MCF 10A (cell line): ENCODE data around the gene KIFBP. TPM values are rescaled to one million over a fixed set of nuclear protein-coding genes. Genes with fewer than 3 reads are reported as not detected.
A peak's percentile ranks its signal among the peaks of the same experiment; 100 is the strongest.
"Not testable (repeated sequence)": the region's sequence is repeated elsewhere in the genome, so short reads cannot be mapped to it uniquely, and the experiment has no call there.

Source experiments
- BruUV-seq: library from RNA; stranded (reverse); fragments of 400-500 nt; replicated peaks from 2 replicates; lab custom pipeline; 2021; lab: Mats Ljungman, UMichigan
- CTCF ChIA-PET: fragments of 300-600 bp; sonication (Branson Sonifier 250); formaldehyde crosslinking; extraction: SDS; loops from one replicate; lab custom pipeline; 2021; ENCODE audit warnings: antibody characterized with exemption, inconsistent platforms; lab: Yijun Ruan, JAX
- POLR2A ChIA-PET: fragments of 300-600, 350-650 bp; sonication (Branson Sonifier 250); formaldehyde crosslinking; extraction: SDS; loops from one replicate; lab custom pipeline; 2020; ENCODE audit warnings: antibody characterized with exemption, inconsistent platforms; lab: Yijun Ruan, JAX
- DNase-seq: peaks from one replicate; pipeline ENCODE4 v3.0.0-alpha.2; 2018; ENCODE audit not compliant: unreplicated experiment
- H3K27ac Mint-ChIP-seq: one replicate; pipeline ENCODE4 v1.8.0; 2022; ENCODE audit warnings: mild to moderate bottlenecking, low read depth, mixed read lengths; ENCODE audit not compliant: unreplicated experiment
- H3K27me3 Mint-ChIP-seq: one replicate; pipeline ENCODE4 v1.8.0; 2022; ENCODE audit warnings: mixed read lengths; ENCODE audit not compliant: insufficient read depth, unreplicated experiment
- H3K36me3 Mint-ChIP-seq: one replicate; pipeline ENCODE4 v1.8.0; 2022; ENCODE audit warnings: mild to moderate bottlenecking, moderate library complexity, mixed read lengths; ENCODE audit not compliant: insufficient read depth, unreplicated experiment
- H3K4me1 Mint-ChIP-seq: one replicate; pipeline ENCODE4 v1.8.0; 2022; ENCODE audit warnings: mixed read lengths; ENCODE audit not compliant: insufficient read depth, unreplicated experiment
- H3K4me3 Mint-ChIP-seq: one replicate; pipeline ENCODE4 v1.8.0; 2022; ENCODE audit warnings: mild to moderate bottlenecking, moderate library complexity, mixed read lengths; ENCODE audit not compliant: unreplicated experiment
- H3K9me3 Mint-ChIP-seq: one replicate; pipeline ENCODE4 v1.8.0; 2022; ENCODE audit warnings: mixed read lengths; ENCODE audit not compliant: unreplicated experiment
- intact Hi-C: fragments of 100-400 bp; cut with micrococcal nuclease; formaldehyde crosslinking; loops from 2 replicates; pipeline ENCODE4 v1.14.1; 2022
- total RNA-seq: library from RNA; stranded (reverse); gene quantifications from 2 replicates; pipeline ENCODE4 v1.2.3, GENCODE V29; 2022
- TF ChIP-seq, protein P1 (sequence below): fragments of 200-600 bp; IDR thresholded peaks from one replicate; pipeline ENCODE4 v1.8.0; 2022; ENCODE audit warnings: antibody characterized with exemption, mild to moderate bottlenecking; ENCODE audit not compliant: unreplicated experiment

Gene KIFBP
- total RNA-seq, 1 experiment from 2014 or later = 20.9 TPM

DNA sequence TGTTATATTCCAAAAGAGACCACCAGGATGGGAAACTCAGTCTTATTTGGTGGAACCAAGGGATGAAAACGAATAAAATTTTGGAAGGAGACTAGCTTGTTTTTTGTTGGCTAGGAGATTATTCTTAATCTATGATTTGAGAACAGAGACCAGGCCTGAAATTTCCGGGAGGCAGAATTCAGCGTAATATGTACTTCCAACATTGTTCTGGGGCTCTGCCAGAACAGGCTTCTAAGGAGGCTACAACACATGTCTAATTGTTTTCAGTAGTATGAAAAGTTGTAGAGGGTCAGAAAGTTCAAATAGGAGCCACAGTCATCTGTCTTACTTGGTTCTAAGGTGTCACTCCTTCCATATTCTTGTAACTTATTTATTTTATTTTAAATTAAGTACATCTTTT lies 30.9 kb upstream of the KIFBP start:
- ChIA-PET CTCF (interaction anchor here (0.6 kb wide), 1 partner anchor 17 kb away, joined by 3 read pairs; no protein-coding TSS in a partner anchor), POLR2A (interaction anchor here (0.5 to 4.9 kb wide), 13 partner anchors 9 to 1189 kb away, joined by 3 to 38 read pairs (median 4); partner anchors contain the start of genes DDX50, KIFBP and TYSND1)
- H3K27ac Mint-ChIP-seq = peak overlapping the region; percentile 100
- BruUV-seq = no TSS peak
- intact Hi-C loops = no loop called here
- TF ChIP-seq, protein P1, sequence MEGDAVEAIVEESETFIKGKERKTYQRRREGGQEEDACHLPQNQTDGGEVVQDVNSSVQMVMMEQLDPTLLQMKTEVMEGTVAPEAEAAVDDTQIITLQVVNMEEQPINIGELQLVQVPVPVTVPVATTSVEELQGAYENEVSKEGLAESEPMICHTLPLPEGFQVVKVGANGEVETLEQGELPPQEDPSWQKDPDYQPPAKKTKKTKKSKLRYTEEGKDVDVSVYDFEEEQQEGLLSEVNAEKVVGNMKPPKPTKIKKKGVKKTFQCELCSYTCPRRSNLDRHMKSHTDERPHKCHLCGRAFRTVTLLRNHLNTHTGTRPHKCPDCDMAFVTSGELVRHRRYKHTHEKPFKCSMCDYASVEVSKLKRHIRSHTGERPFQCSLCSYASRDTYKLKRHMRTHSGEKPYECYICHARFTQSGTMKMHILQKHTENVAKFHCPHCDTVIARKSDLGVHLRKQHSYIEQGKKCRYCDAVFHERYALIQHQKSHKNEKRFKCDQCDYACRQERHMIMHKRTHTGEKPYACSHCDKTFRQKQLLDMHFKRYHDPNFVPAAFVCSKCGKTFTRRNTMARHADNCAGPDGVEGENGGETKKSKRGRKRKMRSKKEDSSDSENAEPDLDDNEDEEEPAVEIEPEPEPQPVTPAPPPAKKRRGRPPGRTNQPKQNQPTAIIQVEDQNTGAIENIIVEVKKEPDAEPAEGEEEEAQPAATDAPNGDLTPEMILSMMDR = no peak
- peaks cover 8% of the 10 kb centered on the region for H3K4me1 Mint-ChIP-seq
- H3K4me3 Mint-ChIP-seq = peak overlapping the region; percentile 100
- no peaks in the 10 kb centered on the region for H3K9me3 Mint-ChIP-seq
- no peaks in the 10 kb centered on the region for H3K27me3 Mint-ChIP-seq
- H3K36me3 Mint-ChIP-seq = peaks cover 60% of the 10 kb centered on the region
- DNase-seq = peak; percentile 27

DNA sequence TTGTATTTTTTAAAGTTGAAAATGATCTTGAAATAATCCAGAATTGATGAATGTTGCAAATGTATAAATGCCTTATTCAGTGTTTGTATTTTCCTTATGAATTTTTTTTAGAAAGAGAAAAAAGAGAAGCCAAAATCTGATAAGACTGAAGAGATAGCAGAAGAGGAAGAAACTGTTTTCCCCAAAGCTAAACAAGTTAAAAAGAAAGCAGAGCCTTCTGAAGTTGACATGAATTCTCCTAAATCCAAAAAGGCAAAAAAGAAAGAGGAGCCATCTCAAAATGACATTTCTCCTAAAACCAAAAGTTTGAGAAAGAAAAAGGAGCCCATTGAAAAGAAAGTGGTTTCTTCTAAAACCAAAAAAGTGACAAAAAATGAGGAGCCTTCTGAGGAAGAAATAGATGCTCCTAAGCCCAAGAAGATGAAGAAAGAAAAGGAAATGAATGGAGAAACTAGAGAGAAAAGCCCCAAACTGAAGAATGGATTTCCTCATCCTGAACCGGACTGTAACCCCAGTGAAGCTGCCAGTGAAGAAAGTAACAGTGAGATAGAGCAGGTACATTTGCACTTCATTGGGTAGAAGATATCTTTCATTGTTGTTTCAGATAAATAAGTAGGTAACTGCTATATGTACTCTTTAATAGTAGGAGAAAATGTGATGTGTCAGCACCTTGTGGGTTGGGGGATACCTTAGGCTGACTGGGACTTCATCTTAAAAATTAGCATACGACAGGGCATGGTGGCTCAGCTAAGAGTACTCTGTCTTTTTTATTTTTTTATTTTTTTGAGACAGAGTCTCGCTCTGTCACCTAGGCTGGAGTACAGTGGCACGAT lies 28.7 kb upstream of the KIFBP start:
- ChIA-PET CTCF (interaction anchor here (0.6 to 0.7 kb wide), 3 partner anchors 10 to 488 kb away, joined by 3 to 4 read pairs (median 3); no protein-coding TSS in a partner anchor), POLR2A (interaction anchor here (0.9 to 4.9 kb wide), 4 partner anchors 10 to 29 kb away, joined by 3 to 38 read pairs (median 4); partner anchors contain the start of gene KIFBP)
- Mint-ChIP-seq H3K27me3 (no peaks in the 10 kb centered on the region), H3K9me3 (no peaks in the 10 kb centered on the region), H3K36me3 (peaks cover 83% of the 10 kb centered on the region), H3K4me3 (no peak overlapping the region), H3K27ac (peak overlapping the region; percentile 32), H3K4me1 (peaks cover 8% of the 10 kb centered on the region)
- intact Hi-C loops = no loop called here
- TF ChIP-seq, protein P1 = no peak
- no TSS peak for BruUV-seq
- no peak for DNase-seq

DNA sequence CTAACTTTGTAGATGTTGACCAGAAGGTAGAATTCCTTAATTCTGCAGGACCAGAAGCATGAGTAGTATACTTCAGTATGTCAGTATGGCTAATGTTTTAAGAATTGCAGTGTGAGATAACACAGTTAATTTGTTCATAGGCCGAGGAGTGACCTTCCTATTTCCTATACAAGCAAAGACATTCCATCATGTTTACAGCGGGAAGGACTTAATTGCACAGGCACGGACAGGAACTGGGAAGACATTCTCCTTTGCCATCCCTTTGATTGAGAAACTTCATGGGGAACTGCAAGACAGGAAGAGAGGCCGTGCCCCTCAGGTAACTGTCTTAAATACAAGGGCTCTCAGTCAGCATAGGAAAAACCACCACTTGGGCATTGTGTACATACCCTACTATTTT lies 25.5 kb upstream of the KIFBP start:
- no peak overlapping the region for H3K4me3 Mint-ChIP-seq
- intact Hi-C loops = no loop called here
- H3K36me3 Mint-ChIP-seq = peaks cover 93% of the 10 kb centered on the region
- H3K4me1 Mint-ChIP-seq = peaks cover 8% of the 10 kb centered on the region
- no peak overlapping the region for H3K27ac Mint-ChIP-seq
- BruUV-seq = no TSS peak
- no peaks in the 10 kb centered on the region for H3K9me3 Mint-ChIP-seq
- TF ChIP-seq, protein P1 = no peak
- ChIA-PET POLR2A (no interaction called here), CTCF (no interaction called here)
- no peaks in the 10 kb centered on the region for H3K27me3 Mint-ChIP-seq
- no peak for DNase-seq

DNA sequence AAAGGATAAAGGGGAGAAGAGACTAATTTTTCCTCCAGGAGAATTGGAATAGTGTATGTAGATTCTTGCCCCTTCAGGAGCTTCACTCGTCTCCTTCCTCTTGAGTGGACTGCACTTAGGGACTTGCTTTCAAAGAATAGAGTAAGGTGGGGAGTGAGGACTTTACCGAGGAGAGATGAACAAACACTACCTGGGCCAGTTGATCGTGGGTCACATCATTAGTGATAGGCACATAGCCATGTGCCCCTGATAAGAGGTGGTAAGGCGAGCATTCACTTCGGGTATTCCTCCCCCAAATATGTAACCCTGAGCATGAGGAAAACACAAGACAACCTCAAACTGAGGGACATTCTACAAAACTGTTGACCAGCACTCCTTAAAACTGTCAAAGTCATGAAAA lies 14.6 kb upstream of the KIFBP start:
- no peak overlapping the region for H3K4me3 Mint-ChIP-seq
- no peak for DNase-seq
- H3K4me1 Mint-ChIP-seq = peaks cover 3% of the 10 kb centered on the region
- TF ChIP-seq, protein P1 = no peak
- peaks cover 99% of the 10 kb centered on the region for H3K36me3 Mint-ChIP-seq
- no peaks in the 10 kb centered on the region for H3K27me3 Mint-ChIP-seq
- ChIA-PET POLR2A (interaction anchor here (0.9 to 1.3 kb wide), 4 partner anchors 10 to 18 kb away, joined by 3 to 5 read pairs (median 4); partner anchors contain the start of gene DDX21), CTCF (no interaction called here)
- no TSS peak for BruUV-seq
- intact Hi-C loops = no loop called here
- no peaks in the 10 kb centered on the region for H3K9me3 Mint-ChIP-seq
- peak overlapping the region; percentile 46 for H3K27ac Mint-ChIP-seq

DNA sequence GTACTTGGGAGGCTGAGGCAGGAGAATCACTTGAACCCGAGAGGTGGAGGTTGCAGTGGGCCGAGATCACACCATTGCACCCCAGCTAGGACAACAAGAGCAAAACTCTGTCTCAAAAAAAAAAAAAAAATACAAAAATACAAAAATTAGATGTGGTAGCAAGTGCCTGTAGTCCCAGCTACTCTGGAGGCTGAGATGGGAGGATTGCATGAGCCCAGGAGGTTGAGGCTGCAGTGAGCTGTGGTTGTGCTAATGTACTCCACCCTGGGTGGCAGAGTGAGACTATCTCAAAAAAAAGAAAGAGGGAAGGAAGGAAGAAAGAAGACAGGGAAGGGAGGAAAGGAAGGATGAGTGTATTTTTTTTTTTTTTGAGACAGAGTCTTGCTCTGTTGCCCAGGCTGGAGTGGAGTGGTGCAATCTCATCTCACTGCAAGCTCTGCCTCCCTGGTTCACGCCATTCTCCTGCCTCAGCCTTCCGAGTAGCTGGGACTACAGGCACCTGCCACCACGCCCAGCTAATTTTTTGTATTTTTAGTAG lies 12.6 kb upstream of the KIFBP start:
- DNase-seq, H3K27me3 Mint-ChIP-seq, H3K4me3 Mint-ChIP-seq, H3K9me3 Mint-ChIP-seq, intact Hi-C loops, BruUV-seq, H3K4me1 Mint-ChIP-seq: not testable (repeated sequence)
- peak overlapping the region; percentile 66 for H3K27ac Mint-ChIP-seq
- POLR2A ChIA-PET = interaction anchor here (0.7 kb wide), 1 partner anchor 136 kb away, joined by 3 read pairs; no protein-coding TSS in a partner anchor
- CTCF ChIA-PET = interaction anchor here (0.6 to 1.0 kb wide), 2 partner anchors 17 to 100 kb away, joined by 3 read pairs; no protein-coding TSS in a partner anchor
- H3K36me3 Mint-ChIP-seq = peaks cover 99% of the 10 kb centered on the region
